ENCODE results near the gene PSMA1. TPM values are rescaled to one million over a fixed set of nuclear protein-coding genes. Genes with fewer than 3 reads are reported as not detected.
A peak's percentile ranks its signal among the peaks of the same experiment; 100 is the strongest.

PSMA1 gene
- total RNA-seq, 1 donor from 2014 or later: 128 TPM

DNA sequence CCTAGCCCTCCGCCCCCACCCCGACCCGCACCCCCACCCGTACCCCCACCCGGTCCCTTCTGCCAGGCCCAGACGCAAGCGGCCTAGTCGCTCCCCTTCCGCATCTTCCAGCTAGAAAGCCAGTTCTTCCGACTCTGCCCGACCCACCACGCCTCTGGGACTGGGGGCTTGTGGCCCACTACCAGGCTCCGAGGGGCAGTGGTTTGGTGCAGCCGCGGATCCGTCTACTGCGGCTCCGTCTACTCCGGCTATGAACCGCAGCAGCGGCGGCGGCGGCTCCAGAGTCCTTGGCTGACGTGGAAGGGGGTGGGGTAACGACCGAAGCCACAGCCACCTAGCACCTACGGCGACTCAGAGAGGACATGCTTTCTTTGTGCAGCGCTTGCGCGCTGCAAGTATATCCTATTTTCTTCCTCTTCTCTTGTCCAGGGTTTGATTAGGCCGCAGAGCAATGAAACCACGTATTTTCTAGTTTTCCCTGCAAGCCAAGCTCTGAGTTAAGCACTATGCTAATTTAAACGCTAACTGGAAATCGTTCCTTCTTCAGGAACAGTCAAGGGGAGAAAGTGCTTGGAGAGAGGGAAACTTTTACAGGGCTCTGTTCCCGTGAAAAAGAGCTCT, 20.5 kb downstream of the PSMA1 start, which contains the start of gene COPB1:
TSS of gene COPB1 (minus strand) at position 252 of the 621 bp plus-strand sequence. CDS start 883 bp downstream, outside the sequence.
- TF ChIP-seq, protein P1, sequence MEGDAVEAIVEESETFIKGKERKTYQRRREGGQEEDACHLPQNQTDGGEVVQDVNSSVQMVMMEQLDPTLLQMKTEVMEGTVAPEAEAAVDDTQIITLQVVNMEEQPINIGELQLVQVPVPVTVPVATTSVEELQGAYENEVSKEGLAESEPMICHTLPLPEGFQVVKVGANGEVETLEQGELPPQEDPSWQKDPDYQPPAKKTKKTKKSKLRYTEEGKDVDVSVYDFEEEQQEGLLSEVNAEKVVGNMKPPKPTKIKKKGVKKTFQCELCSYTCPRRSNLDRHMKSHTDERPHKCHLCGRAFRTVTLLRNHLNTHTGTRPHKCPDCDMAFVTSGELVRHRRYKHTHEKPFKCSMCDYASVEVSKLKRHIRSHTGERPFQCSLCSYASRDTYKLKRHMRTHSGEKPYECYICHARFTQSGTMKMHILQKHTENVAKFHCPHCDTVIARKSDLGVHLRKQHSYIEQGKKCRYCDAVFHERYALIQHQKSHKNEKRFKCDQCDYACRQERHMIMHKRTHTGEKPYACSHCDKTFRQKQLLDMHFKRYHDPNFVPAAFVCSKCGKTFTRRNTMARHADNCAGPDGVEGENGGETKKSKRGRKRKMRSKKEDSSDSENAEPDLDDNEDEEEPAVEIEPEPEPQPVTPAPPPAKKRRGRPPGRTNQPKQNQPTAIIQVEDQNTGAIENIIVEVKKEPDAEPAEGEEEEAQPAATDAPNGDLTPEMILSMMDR (IDR thresholded peaks at IDR 0.05): no peak
- peak; percentile 95 for DNase-seq
- Histone ChIP-seq H3K36me3 (peaks cover 51% of the 10 kb centered on the region), H3K4me3 (peak within 1 kb of the TSS; percentile 77), H3K27ac (peak within 1 kb of the TSS; percentile 79), H3K4me1 (peaks cover 13% of the 10 kb centered on the region), H3K27me3 (no peaks in the 10 kb centered on the region), H3K9me3 (no peaks in the 10 kb centered on the region)
- ATAC-seq: peak; percentile 100
- intact Hi-C loops (cut with DNase I): no loop called here

DNA sequence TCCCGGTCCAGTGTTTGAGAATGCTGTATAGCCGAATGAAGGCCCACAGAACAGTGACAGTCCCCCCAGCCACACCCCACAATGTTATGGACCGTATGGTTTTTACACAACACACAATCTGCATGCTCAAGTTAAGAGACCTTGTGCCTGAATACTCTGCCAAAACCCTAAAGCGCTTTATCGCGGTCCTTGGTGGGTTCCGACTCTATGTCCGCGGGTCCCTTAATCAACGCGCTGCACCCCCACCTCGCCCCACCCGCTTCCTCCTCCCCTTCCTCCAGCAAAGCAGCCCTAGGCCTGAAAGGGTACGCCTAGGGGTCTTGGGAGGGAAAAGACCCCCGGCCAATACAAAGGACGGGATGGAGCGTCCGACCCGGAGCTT, 21.0 kb downstream of the PSMA1 start:
- Histone ChIP-seq H3K9me3 (no peaks in the 10 kb centered on the region), H3K27me3 (no peaks in the 10 kb centered on the region), H3K27ac (peak overlapping the region; percentile 79), H3K4me1 (peaks cover 13% of the 10 kb centered on the region), H3K4me3 (peak overlapping the region; percentile 77), H3K36me3 (peaks cover 51% of the 10 kb centered on the region)
- TF ChIP-seq, protein P1 (IDR thresholded peaks at IDR 0.05): no peak
- intact Hi-C loops (cut with DNase I): no loop called here
- DNase-seq (no peak), ATAC-seq (peak; percentile 56)

DNA sequence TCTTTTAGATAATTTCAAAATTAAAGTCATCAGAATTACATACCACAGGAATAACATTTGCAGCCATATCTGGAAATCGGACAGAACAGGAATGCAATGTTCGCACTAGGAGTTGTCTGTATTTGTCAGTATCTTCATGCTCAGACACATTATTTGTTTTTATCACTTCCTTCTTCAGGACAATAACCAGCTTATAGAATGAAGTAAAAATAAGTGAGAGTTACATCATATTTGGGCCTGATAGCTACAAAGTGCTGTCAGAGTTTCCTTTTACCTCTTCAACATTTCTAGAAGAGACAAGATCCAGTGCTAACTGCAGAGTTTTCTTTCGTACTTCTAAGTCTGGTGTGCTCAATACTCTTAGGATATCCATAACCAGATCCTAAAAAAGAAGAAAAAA, 39.5 kb downstream of the PSMA1 start:
- TF ChIP-seq, protein P1 (IDR thresholded peaks at IDR 0.05): no peak
- intact Hi-C loops (cut with DNase I): no loop called here
- no peak for ATAC-seq

DNA sequence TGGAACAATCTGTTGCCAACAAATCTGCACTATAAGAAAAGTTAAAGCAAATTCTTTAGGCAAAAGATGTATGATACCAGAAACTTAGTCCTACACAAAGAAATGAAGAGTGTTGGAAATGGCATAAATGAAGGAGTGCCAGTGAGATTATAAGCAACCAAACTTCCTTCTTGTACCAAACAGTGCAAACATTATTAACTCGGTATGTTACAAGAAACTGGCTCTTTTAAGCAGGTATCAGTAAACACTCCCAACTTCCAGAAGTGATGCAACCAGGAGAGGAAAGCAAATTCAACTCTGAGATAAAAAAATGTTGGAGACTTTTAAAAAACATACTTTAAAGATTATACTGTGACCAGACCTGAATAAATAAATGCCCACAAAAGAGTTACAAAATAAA, 49.1 kb downstream of the PSMA1 start:
- Histone ChIP-seq H3K4me3 (no peak overlapping the region), H3K27ac (no peak overlapping the region), H3K36me3 (peaks cover 88% of the 10 kb centered on the region), H3K4me1 (peaks cover 14% of the 10 kb centered on the region), H3K27me3 (no peaks in the 10 kb centered on the region), H3K9me3 (no peaks in the 10 kb centered on the region)
- intact Hi-C loops (cut with DNase I): no loop called here
- TF ChIP-seq, protein P1 (IDR thresholded peaks at IDR 0.05): no peak
- DNase-seq (no peak), ATAC-seq (peak; percentile 81)

More for the DNA sequence above, 39.5 kb downstream of the PSMA1 start:
- Histone ChIP-seq H3K4me3 (no peak overlapping the region), H3K36me3 (peaks cover 100% of the 10 kb centered on the region), H3K9me3 (no peaks in the 10 kb centered on the region), H3K4me1 (no peaks in the 10 kb centered on the region), H3K27ac (no peak overlapping the region), H3K27me3 (no peaks in the 10 kb centered on the region)
- no peak for DNase-seq

DNA sequence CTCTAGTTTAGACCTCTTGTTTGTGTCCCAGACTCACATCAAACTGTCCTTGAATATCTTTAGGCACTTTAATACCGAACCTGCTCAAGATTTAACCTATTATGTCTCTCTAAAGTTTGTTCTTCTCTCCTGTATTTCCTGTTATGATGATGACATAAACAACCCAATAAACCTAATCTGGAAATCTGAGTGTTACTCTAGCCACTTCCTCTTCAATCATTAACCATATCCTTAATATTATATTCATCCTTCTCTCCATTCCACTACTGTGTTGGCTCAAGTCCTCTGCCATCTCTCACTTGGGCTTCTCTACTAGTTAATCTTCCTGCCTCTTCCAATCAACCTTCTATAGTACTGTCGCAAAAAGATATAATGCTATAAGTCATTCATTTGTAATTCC, 56.6 kb downstream of the PSMA1 start:
- no peak overlapping the region for H3K27ac ChIP-seq
- no peaks in the 10 kb centered on the region for H3K9me3 ChIP-seq
- H3K4me3 ChIP-seq: no peak overlapping the region
- TF ChIP-seq, protein P1 (IDR thresholded peaks at IDR 0.05): no peak
- intact Hi-C loops (cut with DNase I): no loop called here
- H3K4me1 ChIP-seq: peaks cover 6% of the 10 kb centered on the region
- DNase-seq: no peak
- H3K27me3 ChIP-seq: no peaks in the 10 kb centered on the region
- H3K36me3 ChIP-seq: peaks cover 95% of the 10 kb centered on the region
- ATAC-seq: no peak

Data from upper lobe of right lung (tissue), 1 donor.